HEK293 (cell line): Measurements from ENCODE around the gene GSAP.

Source experiments
- CTCF ChIA-PET: fragments of 350-600 bp; formaldehyde crosslinking; extraction: SDS; loops from one replicate; lab custom pipeline; 2021; ENCODE audit warnings: antibody characterized with exemption; lab: Yijun Ruan, JAX
- POLR2A ChIA-PET: fragments of 300-600 bp; formaldehyde crosslinking; extraction: SDS; loops from one replicate; lab custom pipeline; 2020; ENCODE audit warnings: antibody characterized with exemption, inconsistent platforms; lab: Yijun Ruan, JAX
- H3K27ac ChIP-seq: fragments of 200-500 bp; sonication (Bioruptor generic); 2 replicates; pipeline ENCODE4 v1.5.1; 2014; ENCODE audit warnings: low read depth, low read length, control low read depth, inconsistent platforms; ENCODE audit errors: extremely low read depth
- H3K36me3 ChIP-seq, 2 experiments: fragments of 200-500 bp in 1 of 2; sonication (Bioruptor generic) in 1 of 2; 1 replicate in 1 of 2; 2 replicates in 1 of 2; pipeline ENCODE4 v1.5.1; 2014 to 2017; ENCODE audit warnings: inconsistent platforms in 2 of 2, low read length in 2 of 2; ENCODE audit not compliant: control insufficient read depth in 2 of 2, insufficient read depth in 1 of 2
- H3K4me1 ChIP-seq: fragments of 200-500 bp; sonication (Bioruptor generic); 2 replicates; pipeline ENCODE4 v1.5.1; 2014; ENCODE audit warnings: mild to moderate bottlenecking, low read length, inconsistent platforms; ENCODE audit not compliant: control insufficient read depth, insufficient read depth
- H3K4me3 ChIP-seq: 2 replicates; pipeline ENCODE4 v1.5.1; 2011; ENCODE audit warnings: low read depth, mild to moderate bottlenecking, control low read depth, low read length, moderate library complexity
- H3K9me3 ChIP-seq: fragments of 200-500 bp; sonication (Bioruptor generic); 2 replicates; pipeline ENCODE4 v1.5.1; 2014; ENCODE audit warnings: low read depth, low read length, inconsistent platforms; ENCODE audit not compliant: control insufficient read depth, insufficient read depth
- ELK4 ChIP-seq: IDR thresholded peaks from 2 replicates; pipeline ENCODE4 v1.6.1; 2011; ENCODE audit warnings: mild to moderate bottlenecking, low read depth, low read length, borderline replicate concordance
- GLIS1 ChIP-seq: fragments of 450-650 bp; formaldehyde crosslinking; IDR thresholded peaks from 2 replicates; pipeline ENCODE4 v1.5.1; 2016; ENCODE audit warnings: missing biosample characterization, missing genetic modification characterization
- KLF1 ChIP-seq: fragments of 450-650 bp; formaldehyde crosslinking; IDR thresholded peaks from 2 replicates; pipeline ENCODE4 v1.5.1; 2016; ENCODE audit warnings: missing biosample characterization, missing genetic modification characterization
- SP7 ChIP-seq: fragments of 450-650 bp; formaldehyde crosslinking; IDR thresholded peaks from 2 replicates; pipeline ENCODE4 v1.5.1; 2016; ENCODE audit warnings: missing biosample characterization, missing genetic modification characterization
- ZBTB21 ChIP-seq: fragments of 450-650 bp; formaldehyde crosslinking; IDR thresholded peaks from 2 replicates; pipeline ENCODE4 v1.5.1; 2017; ENCODE audit warnings: missing biosample characterization, missing genetic modification characterization
- ZBTB26 ChIP-seq: fragments of 450-650 bp; formaldehyde crosslinking; optimal IDR thresholded peaks from 2 replicates; pipeline ENCODE3; 2016; ENCODE audit warnings: missing biosample characterization, mild to moderate bottlenecking, missing genetic modification characterization
- ZBTB7A ChIP-seq: fragments of 450-650 bp; formaldehyde crosslinking; IDR thresholded peaks from 2 replicates; pipeline ENCODE4 v1.5.1; 2016; ENCODE audit warnings: low read depth, missing biosample characterization, missing genetic modification characterization
- ZFP3 ChIP-seq: fragments of 450-650 bp; formaldehyde crosslinking; IDR thresholded peaks from 2 replicates; pipeline ENCODE4 v1.5.1; 2016; ENCODE audit warnings: low read depth, missing biosample characterization, missing genetic modification characterization
- ZNF175 ChIP-seq: fragments of 450-650 bp; formaldehyde crosslinking; IDR thresholded peaks from 2 replicates; pipeline ENCODE4 v1.5.1; 2016; ENCODE audit warnings: missing biosample characterization, missing genetic modification characterization
- ZNF18 ChIP-seq: fragments of 450-650 bp; formaldehyde crosslinking; IDR thresholded peaks from 2 replicates; pipeline ENCODE4 v1.5.1; 2016; ENCODE audit warnings: missing biosample characterization, missing genetic modification characterization
- ZNF513 ChIP-seq: fragments of 450-650 bp; IDR thresholded peaks from 2 replicates; pipeline ENCODE4 v1.5.1; 2018; ENCODE audit warnings: missing biosample characterization, missing genetic modification characterization
- ZNF600 ChIP-seq: fragments of 450-650 bp; formaldehyde crosslinking; IDR thresholded peaks from 2 replicates; pipeline ENCODE4 v1.5.1; 2016; ENCODE audit warnings: missing biosample characterization, missing genetic modification characterization
- ZNF792 ChIP-seq: fragments of 450-650 bp; formaldehyde crosslinking; IDR thresholded peaks from 2 replicates; pipeline ENCODE4 v1.5.1; 2016; ENCODE audit warnings: missing biosample characterization, missing genetic modification characterization
- TF ChIP-seq, protein P1 (sequence below): fragments of 450-650 bp; formaldehyde crosslinking; IDR thresholded peaks from 2 replicates; pipeline ENCODE4 v1.5.1; 2016; ENCODE audit warnings: missing biosample characterization, missing genetic modification characterization

The GSAP gene

DNA sequence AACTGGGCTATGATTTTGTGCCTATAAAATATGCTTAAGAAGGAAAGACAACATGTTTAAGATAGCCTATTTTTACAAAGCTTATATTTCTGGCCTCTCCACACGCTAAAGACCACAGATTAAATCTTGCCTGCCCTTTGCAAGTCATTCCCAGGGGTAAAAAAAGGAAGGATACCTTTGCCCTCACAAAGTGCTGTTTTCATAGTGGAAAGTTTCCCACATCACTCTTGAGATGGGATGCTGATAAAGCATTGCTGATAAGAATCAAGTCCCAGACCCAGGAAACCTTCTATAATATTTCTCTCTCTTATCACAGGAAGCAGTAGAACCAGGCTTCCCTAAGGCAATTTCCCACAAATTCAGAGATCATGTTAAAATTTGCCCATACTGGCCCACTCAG, 56.5 kb downstream of the GSAP start (continued):
- TF ChIP-seq, protein P1, sequence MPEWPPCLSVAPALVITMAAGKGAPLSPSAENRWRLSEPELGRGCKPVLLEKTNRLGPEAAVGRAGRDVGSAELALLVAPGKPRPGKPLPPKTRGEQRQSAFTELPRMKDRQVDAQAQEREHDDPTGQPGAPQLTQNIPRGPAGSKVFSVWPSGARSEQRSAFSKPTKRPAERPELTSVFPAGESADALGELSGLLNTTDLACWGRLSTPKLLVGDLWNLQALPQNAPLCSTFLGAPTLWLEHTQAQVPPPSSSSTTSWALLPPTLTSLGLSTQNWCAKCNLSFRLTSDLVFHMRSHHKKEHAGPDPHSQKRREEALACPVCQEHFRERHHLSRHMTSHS = no peak
- TF ChIP-seq ZBTB26 (tag by site-specific recombination) = no peak
- TF ChIP-seq ZBTB7A (tag by site-specific recombination) = no peak
- TF ChIP-seq ZFP3 (tag by site-specific recombination) = no peak
- TF ChIP-seq KLF1 = no peak
- TF ChIP-seq ZNF513 (tag by site-specific recombination) = no peak

GRCh38 chr7:77354914-77355313, 61.2 kb downstream of the GSAP start:
- no peaks in the 10 kb centered on the region for H3K9me3 ChIP-seq
- H3K4me1 ChIP-seq = peaks cover 17% of the 10 kb centered on the region
- no peak overlapping the region for H3K27ac ChIP-seq
- no peak overlapping the region for H3K4me3 ChIP-seq
- no peaks in the 10 kb centered on the region for H3K36me3 ChIP-seq
- no peak for TF ChIP-seq SP7 (tag by site-specific recombination)
- no peak for TF ChIP-seq ZNF792 (tag by site-specific recombination)
- TF ChIP-seq GLIS1 (tag by site-specific recombination) = no peak
- TF ChIP-seq ZNF600 (tag by site-specific recombination) = no peak
- TF ChIP-seq ELK4 = no peak
- CTCF ChIA-PET = no interaction called here
- POLR2A ChIA-PET = no interaction called here

DNA sequence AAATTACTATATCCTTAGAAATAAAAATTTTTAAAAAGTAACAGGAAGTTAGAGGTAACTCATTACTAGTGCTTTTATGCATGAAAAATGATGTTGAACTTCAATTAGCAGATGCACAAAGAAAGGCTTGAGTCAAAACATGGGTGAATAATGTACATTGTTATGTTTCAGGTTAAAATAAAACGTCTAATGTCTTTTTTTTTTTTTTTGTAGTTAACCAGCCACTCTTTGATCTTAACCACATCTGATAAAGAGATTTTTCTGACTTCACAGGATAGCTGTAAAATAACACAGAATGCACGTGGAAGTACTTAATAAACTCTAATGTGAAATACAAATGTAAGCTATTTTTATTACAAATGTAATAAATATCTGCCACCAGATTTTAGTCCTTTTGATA, 61.7 kb downstream of the GSAP start:
- CTCF ChIA-PET = no interaction called here
- Histone ChIP-seq H3K27ac (no peak overlapping the region), H3K9me3 (no peaks in the 10 kb centered on the region), H3K36me3 (no peaks in the 10 kb centered on the region), H3K4me3 (no peak overlapping the region), H3K4me1 (peaks cover 13% of the 10 kb centered on the region)
- no peak for TF ChIP-seq ZNF175 (tag by site-specific recombination)
- POLR2A ChIA-PET = no interaction called here

GRCh38 chr7:77353911-77354310, 62.2 kb downstream of the GSAP start:
- CTCF ChIA-PET = no interaction called here
- TF ChIP-seq ZBTB21 (tag by site-specific recombination) (no peak), ZNF18 (tag by site-specific recombination) (peak; percentile 75)
- TF ChIP-seq, all 188 proteins: peak for 1
- H3K9me3 ChIP-seq = no peaks in the 10 kb centered on the region
- POLR2A ChIA-PET = no interaction called here
- no peak overlapping the region for H3K27ac ChIP-seq
- peaks cover 11% of the 10 kb centered on the region for H3K4me1 ChIP-seq
- H3K4me3 ChIP-seq = no peak overlapping the region
- no peaks in the 10 kb centered on the region for H3K36me3 ChIP-seq
